Epithelial cell of prostate (primary cell): ENCODE measurements around the gene COL20A1.

Experiments used
- DNase-seq: peaks from one replicate; pipeline ENCODE4 v3.0.0-alpha.2; 2011; ENCODE audit warnings: low read depth, low spot score
- H3K27ac ChIP-seq: fragments of 450-650 bp; 2 replicates; pipeline ENCODE4 v1.5.1; 2017; ENCODE audit warnings: mild to moderate bottlenecking

Gene COL20A1

DNA sequence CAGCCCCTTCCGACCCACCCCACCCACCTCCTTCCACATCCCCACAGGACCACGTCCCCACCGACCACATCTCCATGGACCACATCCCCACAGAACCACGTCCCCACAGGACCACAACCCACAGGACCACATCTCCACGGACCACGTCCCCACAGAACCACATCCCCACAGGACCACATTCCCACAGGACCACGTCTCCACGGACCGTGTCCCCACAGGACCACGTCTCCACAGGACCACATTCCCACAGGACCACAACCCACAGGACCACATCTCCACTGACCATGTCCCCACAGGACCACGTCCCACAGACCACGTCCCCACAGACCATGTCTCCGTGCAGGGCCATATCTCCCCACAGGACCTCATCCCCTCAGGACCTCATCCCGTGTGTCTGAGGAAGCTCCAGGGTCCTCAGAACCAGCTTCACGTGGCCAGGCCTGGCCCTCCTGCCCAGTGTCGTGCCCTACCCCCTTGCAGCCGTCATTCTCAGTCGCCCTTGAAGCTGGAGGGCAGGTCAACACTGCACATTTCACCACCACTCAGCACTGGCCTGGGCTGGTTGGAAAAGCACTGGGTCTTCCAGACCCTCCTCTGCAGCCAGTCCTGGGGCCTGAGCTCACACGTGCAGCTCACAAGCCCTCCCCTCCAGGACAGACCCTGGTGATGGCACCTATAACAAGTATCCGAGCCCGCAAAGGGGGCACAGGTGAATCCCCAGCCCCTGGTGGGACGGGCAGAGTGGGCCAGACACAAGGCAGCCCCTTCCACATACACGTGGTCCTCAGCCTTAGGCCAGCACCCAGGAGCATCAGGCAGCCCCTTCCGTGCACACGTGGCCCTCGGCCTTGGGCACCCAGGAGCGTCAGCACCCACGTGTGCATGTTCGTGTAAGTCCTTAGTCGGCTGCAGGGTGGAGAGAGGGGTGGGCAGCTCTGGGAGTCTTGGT lies 64.2 kb downstream of the COL20A1 start:
- no peak overlapping the region for H3K27ac ChIP-seq
- DNase-seq = no peak

GRCh38 chr20:63357921-63358905 lies 65.2 kb downstream of the COL20A1 start:
- H3K27ac ChIP-seq = no peak overlapping the region
- DNase-seq = no peak

- H3K27ac ChIP-seq = no peak overlapping the region
- no peak for DNase-seq
Observed at GRCh38 chr20:63359164-63359934, 66.4 kb downstream of the COL20A1 start.

DNA sequence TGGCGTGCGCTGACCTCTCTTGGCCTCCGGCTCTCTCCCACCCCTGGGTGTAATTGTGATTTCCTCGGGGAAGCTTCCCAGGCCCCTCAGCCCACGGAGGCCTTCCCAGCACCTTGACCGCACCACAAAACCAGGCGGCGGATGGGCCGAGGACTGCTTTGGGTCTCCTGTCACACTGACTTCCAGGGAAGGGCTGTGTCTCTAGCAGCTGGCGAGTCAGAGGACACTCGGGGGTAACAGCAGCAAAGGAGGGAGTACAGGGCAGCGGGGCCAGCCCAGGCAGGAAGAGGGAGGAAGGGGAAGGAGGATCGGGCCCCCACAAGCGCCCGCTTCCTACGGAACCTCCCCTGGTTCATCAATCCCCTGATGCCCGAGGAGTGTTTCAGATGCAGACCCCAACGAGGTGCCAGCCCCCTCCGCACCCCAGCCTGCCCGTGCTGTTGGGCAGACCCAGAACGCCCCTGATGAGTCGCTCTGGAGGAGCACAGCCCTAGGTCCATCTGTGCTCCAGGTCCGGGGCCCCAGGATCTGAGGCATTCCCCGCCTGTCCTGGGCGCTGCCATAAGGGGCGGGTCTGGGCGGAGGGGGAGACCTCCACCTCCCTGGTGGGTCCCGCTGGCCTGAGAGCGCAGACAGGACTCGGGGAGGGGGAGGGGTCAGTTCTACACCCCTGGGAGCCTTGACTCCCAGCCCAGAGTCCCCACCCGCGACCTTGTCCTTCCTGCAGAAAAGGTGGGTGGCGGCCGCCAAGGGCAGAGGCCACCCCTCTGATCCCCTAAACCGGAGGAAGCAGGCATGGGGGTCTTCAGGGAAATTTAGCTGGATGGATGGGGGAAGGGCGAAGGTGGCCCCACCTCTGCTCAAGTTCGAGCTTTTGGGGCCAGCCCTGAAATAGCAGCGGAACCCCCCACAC lies 67.2 kb downstream of the COL20A1 start:
- no peak for DNase-seq
- no peak overlapping the region for H3K27ac ChIP-seq

GRCh38 chr20:63360850-63361518 lies 68.0 kb downstream of the COL20A1 start, which contains the start of gene CHRNA4:
Gene CHRNA4, minus strand, starts transcription at chr20:63361349. Its CDS starts 184 bp downstream, at chr20:63361165.
- no peak for DNase-seq
- H3K27ac ChIP-seq = no peak within 1 kb of the TSS

GRCh38 chr20:63361519-63362435 lies 68.8 kb downstream of the COL20A1 start:
- no peak for DNase-seq
- no peak overlapping the region for H3K27ac ChIP-seq

DNA sequence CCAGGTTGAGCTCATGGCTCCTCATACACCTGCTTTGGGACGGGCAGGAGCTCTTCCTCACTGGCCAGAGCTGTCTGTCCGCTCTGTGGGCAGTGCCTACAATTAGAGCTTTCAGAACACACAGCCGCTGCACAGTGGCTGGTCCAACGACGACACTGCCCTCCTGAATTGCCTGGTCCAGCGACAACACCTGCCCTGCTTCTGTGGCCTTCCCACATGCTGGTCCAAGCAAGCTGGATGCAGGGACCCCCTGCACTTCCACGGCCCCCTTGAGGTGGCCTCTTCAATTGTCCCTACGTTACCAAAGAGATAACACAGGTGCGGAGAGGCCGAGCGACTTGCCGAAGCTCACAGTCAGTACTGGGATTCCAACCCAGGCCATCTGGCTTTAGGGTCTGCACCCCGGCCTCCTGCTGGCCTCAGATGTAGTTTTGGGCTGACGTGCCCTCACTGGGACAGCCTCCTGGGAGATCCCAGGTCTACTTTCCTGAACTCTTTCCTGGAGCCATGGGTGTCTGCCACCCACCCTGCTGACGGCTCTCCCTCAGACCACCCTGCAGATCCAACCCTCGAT lies 69.5 kb downstream of the COL20A1 start:
- no peak for DNase-seq
- H3K27ac ChIP-seq = no peak overlapping the region

- DNase-seq = no peak
- H3K27ac ChIP-seq = no peak overlapping the region
Observed at GRCh38 chr20:63363013-63363957, 70.3 kb downstream of the COL20A1 start.

- DNase-seq = no peak
Observed at GRCh38 chr20:63363981-63364561, 71.1 kb downstream of the COL20A1 start.

GRCh38 chr20:63364801-63365585 lies 72.0 kb downstream of the COL20A1 start:
- no peak for DNase-seq
- H3K27ac ChIP-seq = no peak overlapping the region

More at GRCh38 chr20:63363981-63364561, 71.1 kb downstream of the COL20A1 start:
- H3K27ac ChIP-seq = no peak overlapping the region

- no peak for DNase-seq
- H3K27ac ChIP-seq = no peak overlapping the region
Observed at GRCh38 chr20:63365601-63366389, 72.8 kb downstream of the COL20A1 start.

DNA sequence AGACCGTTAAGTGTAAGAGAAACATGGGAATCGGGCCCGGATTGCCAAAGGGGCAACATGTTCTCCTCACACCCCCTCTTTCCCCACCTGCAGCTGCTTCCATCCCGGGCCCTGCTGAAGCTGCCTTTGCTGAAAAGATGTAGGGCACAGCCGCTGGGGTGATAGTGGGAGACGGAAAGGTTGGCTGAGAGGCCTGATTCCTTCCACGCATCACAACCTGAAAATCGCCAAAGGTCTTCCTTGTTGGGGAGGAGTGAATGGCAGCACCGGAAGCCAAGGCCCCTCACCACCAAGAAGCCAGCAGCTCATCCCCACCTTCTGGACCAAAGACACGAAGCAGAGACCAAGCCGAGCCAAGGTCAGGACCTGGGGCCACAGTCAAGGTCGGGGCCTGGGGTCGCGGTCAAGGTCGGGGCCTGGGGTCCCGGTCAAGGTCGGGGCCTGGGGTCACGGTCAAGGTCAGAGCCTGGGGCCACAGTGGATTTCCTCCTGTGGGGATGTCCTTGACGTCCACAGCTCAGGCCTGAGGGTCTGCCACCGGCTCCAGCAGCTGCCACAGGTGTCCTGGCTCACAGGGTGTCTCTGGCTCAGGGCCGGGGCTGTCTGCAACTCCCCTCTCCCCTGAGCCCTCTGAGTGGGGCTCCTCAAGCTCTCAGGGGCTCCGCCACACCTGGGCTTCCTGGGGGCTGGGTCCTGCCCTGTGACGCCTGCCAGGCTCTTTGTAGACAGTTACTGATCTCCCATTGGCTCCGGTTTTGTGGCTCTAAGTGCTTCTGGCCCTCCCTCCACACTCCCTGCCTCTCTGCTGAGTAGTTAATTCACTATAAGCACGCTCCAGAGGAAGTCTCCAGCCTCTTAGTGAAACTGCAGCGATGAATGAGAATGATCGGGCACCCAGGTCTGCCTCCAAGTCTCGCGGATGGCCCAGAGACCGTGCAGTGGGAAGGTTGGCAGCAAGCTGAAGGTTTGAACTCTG lies 73.7 kb downstream of the COL20A1 start:
- DNase-seq = no peak
- no peak overlapping the region for H3K27ac ChIP-seq
